ENCODE results near the gene CDH8. TPM values are rescaled to one million over a fixed set of nuclear protein-coding genes. Genes with fewer than 3 reads are reported as not detected.

CDH8 gene
- total RNA-seq, 2 donors from 2014 or later: not detected

DNA sequence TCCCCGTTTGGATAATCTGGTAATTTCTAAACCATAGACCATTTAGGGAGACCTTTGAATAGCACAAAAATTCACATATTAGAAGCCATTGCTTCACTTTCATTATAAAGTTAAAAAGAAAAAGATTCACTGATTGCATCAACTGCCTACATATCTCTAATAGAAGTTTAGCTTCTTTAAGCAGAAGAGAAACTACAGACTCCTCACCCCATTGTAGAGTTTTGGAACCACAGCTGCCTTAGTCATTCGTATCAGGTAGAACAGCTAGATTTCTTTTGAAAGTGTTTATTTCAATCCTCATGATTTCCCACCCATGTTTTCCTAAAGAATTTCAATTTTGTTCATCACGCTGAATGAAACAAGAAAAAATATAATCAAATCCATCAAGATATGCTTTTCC lies 144.8 kb downstream of the CDH8 start:
- no peak for ATAC-seq

GRCh38 chr16:61890386-61890785 lies 145.9 kb downstream of the CDH8 start:
- Histone ChIP-seq H3K27ac (no peak overlapping the region), H3K27me3 (no peaks in the 10 kb centered on the region), H3K9me3 (no peaks in the 10 kb centered on the region), H3K4me3 (no peak overlapping the region), H3K36me3 (replicated peaks in 1 of 2; ENCODE audit: insufficient read depth in 1 of 2, low read depth in 2 of 2) (no peaks in the 10 kb centered on the region), H3K4me1 (no peaks in the 10 kb centered on the region)
- DNase-seq: no peak
- TF ChIP-seq POLR2A (IDR thresholded peaks at IDR 0.05) (no peak), CTCF (IDR thresholded peaks at IDR 0.05) (no peak)
- WGBS, 2 donors: 68 to 69% methylated on average over 2 of the region's 2 CpGs
- ATAC-seq: no peak
- intact Hi-C loops (cut with DNase I): no loop called here

More for the DNA sequence above, 144.8 kb downstream of the CDH8 start:
- no peak for DNase-seq
- Histone ChIP-seq H3K4me3 (no peak overlapping the region), H3K27me3 (no peaks in the 10 kb centered on the region), H3K4me1 (no peaks in the 10 kb centered on the region), H3K36me3 (replicated peaks in 1 of 2; ENCODE audit: insufficient read depth in 1 of 2, low read depth in 2 of 2) (no peaks in the 10 kb centered on the region), H3K27ac (no peak overlapping the region), H3K9me3 (no peaks in the 10 kb centered on the region)
- intact Hi-C loops (cut with DNase I): no loop called here
- no peak for TF ChIP-seq POLR2A (IDR thresholded peaks at IDR 0.05)
- TF ChIP-seq CTCF (IDR thresholded peaks at IDR 0.05): no peak
- 48 to 56% methylated on average over 3 of the region's 3 CpGs for WGBS, 2 donors

DNA sequence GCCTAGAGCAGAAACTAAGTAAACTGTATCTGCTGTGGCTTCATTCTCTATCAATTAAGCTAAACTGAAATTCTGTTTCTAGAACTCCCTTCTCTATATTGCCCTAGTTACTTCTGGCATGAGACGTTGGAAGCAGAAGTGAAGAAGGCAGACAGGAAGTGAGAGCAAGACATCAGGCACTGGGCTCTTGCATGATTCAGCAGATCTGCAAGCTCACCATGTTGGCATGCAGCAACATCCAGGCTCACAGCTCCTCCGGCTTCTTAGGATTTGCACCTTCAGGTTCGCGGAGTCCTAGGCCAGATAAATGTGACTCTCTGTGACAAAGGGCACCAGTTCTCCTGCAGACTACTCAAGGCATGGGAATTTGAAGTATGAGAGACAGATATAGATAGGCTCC lies 148.3 kb downstream of the CDH8 start:
- DNase-seq (peak in 1 of 4 donors; percentile 11), ATAC-seq (no peak)
- intact Hi-C loops (cut with DNase I): no loop called here
- H3K27ac ChIP-seq: no peak overlapping the region
- H3K36me3 ChIP-seq (replicated peaks in 1 of 2; ENCODE audit: insufficient read depth in 1 of 2, low read depth in 2 of 2): no peaks in the 10 kb centered on the region
- H3K4me3 ChIP-seq: no peak overlapping the region
- H3K4me1 ChIP-seq: no peaks in the 10 kb centered on the region
- no peaks in the 10 kb centered on the region for H3K27me3 ChIP-seq
- TF ChIP-seq CTCF (IDR thresholded peaks at IDR 0.05) (no peak), POLR2A (IDR thresholded peaks at IDR 0.05) (no peak)
- WGBS, 2 donors: 46 to 69% methylated on average over 4 of the region's 4 CpGs
- H3K9me3 ChIP-seq: no peaks in the 10 kb centered on the region

- DNase-seq (no peak), ATAC-seq (no peak)
- Histone ChIP-seq H3K27ac (no peak overlapping the region), H3K4me3 (no peak overlapping the region), H3K27me3 (no peaks in the 10 kb centered on the region), H3K9me3 (no peaks in the 10 kb centered on the region), H3K4me1 (no peaks in the 10 kb centered on the region), H3K36me3 (replicated peaks in 1 of 2; ENCODE audit: insufficient read depth in 1 of 2, low read depth in 2 of 2) (no peaks in the 10 kb centered on the region)
- TF ChIP-seq CTCF (IDR thresholded peaks at IDR 0.05): no peak
- TF ChIP-seq POLR2A (IDR thresholded peaks at IDR 0.05): no peak
- 59 to 60% methylated on average over 6 of the region's 6 CpGs for WGBS, 2 donors
- intact Hi-C loops (cut with DNase I): no loop called here
Measured at GRCh38 chr16:61885343-61885742, 150.9 kb downstream of the CDH8 start.

DNA sequence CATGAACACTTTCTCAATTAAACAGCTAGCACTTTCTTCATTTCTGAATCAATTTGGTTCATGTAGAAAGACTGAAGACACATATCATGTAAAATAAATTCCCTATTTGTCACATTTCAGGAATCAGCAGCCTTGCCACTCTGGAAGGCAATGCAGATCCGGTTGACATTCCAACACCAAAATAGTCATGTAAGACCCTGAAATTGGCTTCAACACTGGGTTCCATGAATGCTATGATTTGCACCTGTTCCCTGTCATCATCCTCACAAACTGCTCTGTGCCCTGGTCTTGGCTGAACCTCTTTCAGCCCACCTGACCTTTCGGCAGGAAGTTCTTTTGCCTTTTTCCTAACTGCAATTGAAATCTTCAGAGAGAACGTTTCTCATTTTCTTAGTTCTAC lies 156.9 kb downstream of the CDH8 start:
- no peaks in the 10 kb centered on the region for H3K4me1 ChIP-seq
- H3K27ac ChIP-seq: no peak overlapping the region
- TF ChIP-seq POLR2A (IDR thresholded peaks at IDR 0.05) (no peak), CTCF (IDR thresholded peaks at IDR 0.05) (no peak)
- intact Hi-C loops (cut with DNase I): no loop called here
- H3K36me3 ChIP-seq (replicated peaks in 1 of 2; ENCODE audit: insufficient read depth in 1 of 2, low read depth in 2 of 2): no peaks in the 10 kb centered on the region
- WGBS, 2 donors: 59 to 61% methylated on average over 3 of the region's 3 CpGs
- no peak for ATAC-seq
- DNase-seq: no peak
- no peaks in the 10 kb centered on the region for H3K9me3 ChIP-seq
- H3K27me3 ChIP-seq: no peaks in the 10 kb centered on the region
- no peak overlapping the region for H3K4me3 ChIP-seq

Measured in body of pancreas (tissue), 4 donors.